ENCODE data around the gene MCUB. TPM values are rescaled to one million over a fixed set of nuclear protein-coding genes. Genes with fewer than 3 reads are reported as not detected.

Gene MCUB
- total RNA-seq, 1 donor from 2014 or later: 14.8 TPM

- no peaks in the 10 kb centered on the region for H3K4me1 ChIP-seq
- intact Hi-C loops (cut with DNase I): no loop called here
- DNase-seq: no peak
- ATAC-seq: no peak
- H3K9me3 ChIP-seq: no peaks in the 10 kb centered on the region
- H3K36me3 ChIP-seq: no peaks in the 10 kb centered on the region
- no peak overlapping the region for H3K4me3 ChIP-seq
- H3K27me3 ChIP-seq: no peaks in the 10 kb centered on the region
- no peak overlapping the region for H3K27ac ChIP-seq
- no peak for TF ChIP-seq CTCF (IDR thresholded peaks at IDR 0.05)
These were observed 50.4 kb downstream of the MCUB start for GRCh38 chr4:109610489-109610888.

GRCh38 chr4:109611045-109611646 is 51.1 kb downstream of the MCUB start:
- DNase-seq (no peak), ATAC-seq (no peak)
- no peak overlapping the region for H3K4me3 ChIP-seq
- H3K36me3 ChIP-seq: no peaks in the 10 kb centered on the region
- H3K9me3 ChIP-seq: no peaks in the 10 kb centered on the region
- intact Hi-C loops (cut with DNase I): no loop called here
- no peak overlapping the region for H3K27ac ChIP-seq
- no peaks in the 10 kb centered on the region for H3K27me3 ChIP-seq
- no peaks in the 10 kb centered on the region for H3K4me1 ChIP-seq
- TF ChIP-seq CTCF (IDR thresholded peaks at IDR 0.05): no peak

GRCh38 chr4:109614015-109614414 is 54.0 kb downstream of the MCUB start:
- H3K27ac ChIP-seq: no peak overlapping the region
- H3K4me1 ChIP-seq: no peaks in the 10 kb centered on the region
- no peaks in the 10 kb centered on the region for H3K36me3 ChIP-seq
- TF ChIP-seq CTCF (IDR thresholded peaks at IDR 0.05): no peak
- DNase-seq (no peak), ATAC-seq (no peak)
- no peak overlapping the region for H3K4me3 ChIP-seq
- intact Hi-C loops (cut with DNase I): no loop called here
- H3K27me3 ChIP-seq: no peaks in the 10 kb centered on the region
- no peaks in the 10 kb centered on the region for H3K9me3 ChIP-seq

- no peak for DNase-seq
- intact Hi-C loops (cut with DNase I): no loop called here
- TF ChIP-seq CTCF (IDR thresholded peaks at IDR 0.05): no peak
These were observed 54.4 kb downstream of the MCUB start for GRCh38 chr4:109614466-109614865.

GRCh38 chr4:109615742-109616141 is 55.7 kb downstream of the MCUB start:
- intact Hi-C loops (cut with DNase I): no loop called here
- Histone ChIP-seq H3K27ac (no peak overlapping the region), H3K4me1 (no peaks in the 10 kb centered on the region), H3K36me3 (no peaks in the 10 kb centered on the region), H3K9me3 (no peaks in the 10 kb centered on the region), H3K4me3 (no peak overlapping the region), H3K27me3 (no peaks in the 10 kb centered on the region)
- no peak for ATAC-seq
- no peak for TF ChIP-seq CTCF (IDR thresholded peaks at IDR 0.05)
- no peak for DNase-seq

More at GRCh38 chr4:109614466-109614865, 54.4 kb downstream of the MCUB start:
- Histone ChIP-seq H3K27ac (no peak overlapping the region), H3K27me3 (no peaks in the 10 kb centered on the region), H3K4me1 (no peaks in the 10 kb centered on the region), H3K4me3 (no peak overlapping the region), H3K36me3 (no peaks in the 10 kb centered on the region), H3K9me3 (no peaks in the 10 kb centered on the region)
- no peak for ATAC-seq

GRCh38 chr4:109616243-109616642 is 56.2 kb downstream of the MCUB start:
- H3K4me3 ChIP-seq: no peak overlapping the region
- no peak overlapping the region for H3K27ac ChIP-seq
- H3K36me3 ChIP-seq: no peaks in the 10 kb centered on the region
- TF ChIP-seq CTCF (IDR thresholded peaks at IDR 0.05): no peak
- H3K9me3 ChIP-seq: no peaks in the 10 kb centered on the region
- intact Hi-C loops (cut with DNase I): no loop called here
- H3K4me1 ChIP-seq: no peaks in the 10 kb centered on the region
- DNase-seq (no peak), ATAC-seq (no peak)
- no peaks in the 10 kb centered on the region for H3K27me3 ChIP-seq

All from upper lobe of right lung (tissue), 1 donor.